Hepatic stellate cell (primary cell): Measurements from ENCODE around the gene LRPPRC.
A peak's percentile ranks its signal among the peaks of the same experiment; 100 is the strongest.
"Not testable (repeated sequence)": the region's sequence is repeated elsewhere in the genome, so short reads cannot be mapped to it uniquely, and the experiment has no call there.

ENCODE experiments used
- DNase-seq: peaks from one replicate; pipeline ENCODE4 v3.0.0; 2011; ENCODE audit warnings: low spot score

The LRPPRC gene

GRCh38 chr2:43995733-43996533, at the start of gene LRPPRC:
TSS of gene LRPPRC (minus strand) at chr2:43995989. CDS start at chr2:43995947, 42 bp downstream.
- peak; percentile 94 for DNase-seq

GRCh38 chr2:44045061-44045460, 49.3 kb upstream of the LRPPRC start:
- DNase-seq: no peak

- peak; percentile 81 for DNase-seq
Measured at GRCh38 chr2:44044281-44044720, 48.5 kb upstream of the LRPPRC start.

GRCh38 chr2:44040365-44040764, 44.6 kb upstream of the LRPPRC start:
- no peak for DNase-seq

GRCh38 chr2:44038277-44038676, 42.5 kb upstream of the LRPPRC start:
- no peak for DNase-seq

GRCh38 chr2:44037221-44037620, 41.4 kb upstream of the LRPPRC start:
- DNase-seq: no peak

- no peak for DNase-seq
Measured at GRCh38 chr2:44033947-44034346, 38.2 kb upstream of the LRPPRC start.

GRCh38 chr2:44027076-44027475, 31.3 kb upstream of the LRPPRC start:
- DNase-seq: not testable (repeated sequence)

- peak; percentile 22 for DNase-seq
Measured at GRCh38 chr2:44016282-44016681, 20.5 kb upstream of the LRPPRC start.

GRCh38 chr2:44015239-44015638, 19.4 kb upstream of the LRPPRC start:
- DNase-seq: no peak

- DNase-seq: not testable (repeated sequence)
Measured at GRCh38 chr2:44013205-44013604, 17.4 kb upstream of the LRPPRC start.

- no peak for DNase-seq
Measured at GRCh38 chr2:44010266-44010665, 14.5 kb upstream of the LRPPRC start.

- no peak for DNase-seq
Measured at GRCh38 chr2:44009136-44009735, 13.4 kb upstream of the LRPPRC start.

GRCh38 chr2:44005846-44006245, 10.1 kb upstream of the LRPPRC start:
- DNase-seq: no peak

- no peak for DNase-seq
Measured at GRCh38 chr2:44004735-44005602, 9.2 kb upstream of the LRPPRC start.

GRCh38 chr2:44001716-44002115, 5.9 kb upstream of the LRPPRC start:
- no peak for DNase-seq

GRCh38 chr2:43998263-43998662, 2.5 kb upstream of the LRPPRC start:
- no peak for DNase-seq

GRCh38 chr2:43993437-43993836, 2.4 kb downstream of the LRPPRC start:
- DNase-seq: no peak

GRCh38 chr2:43989545-43989944, 6.2 kb downstream of the LRPPRC start:
- DNase-seq: no peak

- no peak for DNase-seq
Measured at GRCh38 chr2:43986600-43986999, 9.2 kb downstream of the LRPPRC start.

GRCh38 chr2:43985359-43985758, 10.4 kb downstream of the LRPPRC start:
- DNase-seq: no peak

GRCh38 chr2:43984533-43984932, 11.3 kb downstream of the LRPPRC start:
- no peak for DNase-seq

- DNase-seq: no peak
Measured at GRCh38 chr2:43980902-43981301, 14.9 kb downstream of the LRPPRC start.
